IPS-NIHi7 (cell line): ENCODE data around the gene TMEM181.

Experiments used
- DNase-seq: peaks from one replicate; pipeline ENCODE4 v3.0.0; 2012; ENCODE audit warnings: mixed read lengths; ENCODE audit errors: extremely low spot score

Gene TMEM181

GRCh38 chr6:158561938-158562337 lies 2.0 kb downstream of the TMEM181 start:
- DNase-seq = no peak

GRCh38 chr6:158564243-158565121 lies 4.6 kb downstream of the TMEM181 start:
- no peak for DNase-seq

GRCh38 chr6:158565122-158565429 lies 5.2 kb downstream of the TMEM181 start:
- DNase-seq = no peak

GRCh38 chr6:158565482-158566040 lies 5.7 kb downstream of the TMEM181 start:
- DNase-seq = no peak

- no peak for DNase-seq
Measured at GRCh38 chr6:158566207-158566818, 6.4 kb downstream of the TMEM181 start.

- DNase-seq = no peak
Measured at GRCh38 chr6:158567152-158567551, 7.3 kb downstream of the TMEM181 start.

GRCh38 chr6:158567871-158568401 lies 8.0 kb downstream of the TMEM181 start:
- DNase-seq = no peak

GRCh38 chr6:158568549-158568948 lies 8.7 kb downstream of the TMEM181 start:
- no peak for DNase-seq

- DNase-seq = no peak
Measured at GRCh38 chr6:158569036-158569435, 9.1 kb downstream of the TMEM181 start.

GRCh38 chr6:158570681-158570962 lies 10.7 kb downstream of the TMEM181 start:
- DNase-seq = no peak

GRCh38 chr6:158571826-158572652 lies 12.1 kb downstream of the TMEM181 start:
- no peak for DNase-seq

GRCh38 chr6:158572653-158573541 lies 13.0 kb downstream of the TMEM181 start:
- DNase-seq = no peak

- DNase-seq = no peak
Measured at GRCh38 chr6:158573542-158573931, 13.6 kb downstream of the TMEM181 start.

- no peak for DNase-seq
Measured at GRCh38 chr6:158574800-158575199, 14.9 kb downstream of the TMEM181 start.

- no peak for DNase-seq
Measured at GRCh38 chr6:158575550-158575949, 15.7 kb downstream of the TMEM181 start.

GRCh38 chr6:158584236-158584651 lies 24.4 kb downstream of the TMEM181 start:
- DNase-seq = no peak

GRCh38 chr6:158586652-158587051 lies 26.8 kb downstream of the TMEM181 start:
- DNase-seq = no peak

GRCh38 chr6:158589366-158589765 lies 29.5 kb downstream of the TMEM181 start:
- DNase-seq = no peak

GRCh38 chr6:158591134-158591809 lies 31.4 kb downstream of the TMEM181 start:
- no peak for DNase-seq

GRCh38 chr6:158591810-158592209 lies 31.9 kb downstream of the TMEM181 start:
- no peak for DNase-seq

GRCh38 chr6:158593670-158594069 lies 33.8 kb downstream of the TMEM181 start:
- no peak for DNase-seq
